Bronchus fibroblast of lung (primary cell): Measurements from ENCODE around the gene PLIN3. TPM values are rescaled to one million over a fixed set of nuclear protein-coding genes. Genes with fewer than 3 reads are reported as not detected.

Experiments
- total RNA-seq: library from RNA; depleted of rRNA; stranded (reverse); fragments of >200 nt; gene quantifications from 2 replicates; pipeline ENCODE4 v1.2.3, GENCODE V29; 2015

Gene PLIN3, protein sequence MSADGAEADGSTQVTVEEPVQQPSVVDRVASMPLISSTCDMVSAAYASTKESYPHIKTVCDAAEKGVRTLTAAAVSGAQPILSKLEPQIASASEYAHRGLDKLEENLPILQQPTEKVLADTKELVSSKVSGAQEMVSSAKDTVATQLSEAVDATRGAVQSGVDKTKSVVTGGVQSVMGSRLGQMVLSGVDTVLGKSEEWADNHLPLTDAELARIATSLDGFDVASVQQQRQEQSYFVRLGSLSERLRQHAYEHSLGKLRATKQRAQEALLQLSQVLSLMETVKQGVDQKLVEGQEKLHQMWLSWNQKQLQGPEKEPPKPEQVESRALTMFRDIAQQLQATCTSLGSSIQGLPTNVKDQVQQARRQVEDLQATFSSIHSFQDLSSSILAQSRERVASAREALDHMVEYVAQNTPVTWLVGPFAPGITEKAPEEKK
- 178 and 217 TPM in 2 replicates for total RNA-seq

DNA sequence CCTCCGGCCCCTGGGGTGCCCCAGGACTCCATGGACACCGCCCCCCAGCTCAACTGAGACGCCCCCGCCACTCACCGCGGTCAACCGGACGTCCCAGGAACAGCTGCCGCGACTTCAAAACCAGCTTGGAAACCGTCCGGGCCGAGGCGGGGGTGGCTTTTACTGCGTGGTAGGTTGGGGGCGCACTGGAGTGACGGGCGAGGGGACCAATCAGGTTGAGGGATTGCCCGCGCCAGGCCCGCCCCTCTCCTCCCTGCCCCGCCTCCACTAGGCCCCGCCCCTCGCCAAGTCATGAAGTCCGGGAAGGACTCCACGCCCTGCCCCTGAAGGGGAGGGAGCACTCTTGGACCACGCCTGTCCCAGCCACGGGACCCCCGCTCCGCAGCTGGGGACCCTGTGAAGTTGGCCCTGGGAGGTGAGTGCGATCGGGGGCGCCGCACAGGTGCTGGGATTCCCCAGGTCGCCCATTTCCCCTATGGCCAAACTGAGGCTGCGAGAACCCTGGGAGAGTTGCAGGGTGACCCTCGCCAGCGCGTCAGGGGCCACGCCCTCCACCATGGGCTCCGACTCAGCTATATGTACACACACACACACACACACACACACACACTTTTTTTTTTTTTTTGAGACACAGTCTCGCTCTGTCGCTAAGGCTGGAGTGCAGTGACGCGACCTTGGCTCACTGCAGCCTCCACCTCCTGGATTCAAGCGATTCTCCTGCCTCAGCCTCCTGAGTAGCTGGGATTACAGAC lies at the start of gene PLIN3:
Gene PLIN3, minus strand, starts transcription at position 134 of the 752 bp plus-strand sequence. CDS start 6,273 bp downstream, outside the sequence.

DNA sequence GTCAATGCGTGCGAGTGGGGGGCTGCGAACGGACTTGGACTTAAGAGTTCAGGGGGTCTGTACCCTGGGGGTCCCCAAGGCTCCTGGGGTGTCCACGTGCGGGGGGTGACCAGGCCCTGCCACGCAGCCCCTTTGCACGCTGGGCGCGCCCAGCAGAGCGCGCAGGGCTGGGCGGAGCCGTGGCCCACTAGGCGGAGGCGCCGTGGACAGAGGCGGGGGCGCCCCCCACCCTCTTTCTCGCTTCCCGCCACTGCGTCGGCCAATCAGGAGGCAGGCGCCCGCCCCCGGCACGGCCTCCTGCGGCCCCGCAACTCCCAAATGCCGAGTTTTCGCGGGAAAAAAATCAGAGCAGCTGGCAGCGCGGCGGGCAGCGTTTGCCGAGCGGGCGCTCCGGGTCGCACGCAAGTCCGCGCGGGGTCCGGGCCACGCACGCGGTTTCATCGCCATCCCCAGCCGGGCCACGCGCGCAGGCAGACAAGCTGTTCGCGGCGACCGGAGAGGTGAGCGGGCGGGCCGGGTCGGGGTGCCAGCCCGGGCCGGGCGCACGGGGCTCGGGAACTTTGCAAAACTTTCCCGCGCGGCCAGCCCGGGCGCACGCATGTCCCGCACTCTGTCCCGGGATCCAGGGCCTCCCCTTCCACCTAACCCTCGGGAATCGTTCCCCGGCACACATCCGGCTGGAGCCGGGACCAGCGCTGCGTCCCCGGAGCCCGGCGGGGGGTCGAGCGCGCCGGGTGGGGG lies 41.9 kb upstream of the PLIN3 start, which contains the start of gene UHRF1:
Gene UHRF1, plus strand, starts transcription at position 346 of the 741 bp plus-strand sequence. CDS start 1,385 bp downstream, outside the sequence.

DNA sequence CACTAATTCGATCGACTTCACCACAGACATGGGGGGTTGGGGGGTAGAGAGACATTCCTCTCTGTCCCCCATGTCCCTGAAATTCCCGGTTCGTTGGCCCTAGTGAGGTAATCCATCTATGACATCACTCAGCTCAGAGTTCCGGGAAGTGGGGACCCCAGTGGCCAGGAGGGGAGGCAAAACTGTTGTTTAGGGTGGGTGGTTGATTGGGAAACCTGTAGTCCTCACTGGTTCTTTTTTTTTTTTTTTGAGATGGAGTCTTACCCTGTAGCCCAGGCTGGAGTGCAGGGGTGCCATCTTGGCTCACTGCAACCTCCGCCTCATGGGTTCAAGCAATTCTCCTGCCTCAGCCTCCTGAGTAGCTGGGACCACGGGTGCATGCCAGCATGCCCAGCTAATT lies 35.3 kb upstream of the PLIN3 start, which contains the start of gene ARRDC5:
Gene ARRDC5, minus strand, starts transcription at position 101 of the 400 bp plus-strand sequence. Its CDS starts 71 bp downstream, at position 30.

DNA sequence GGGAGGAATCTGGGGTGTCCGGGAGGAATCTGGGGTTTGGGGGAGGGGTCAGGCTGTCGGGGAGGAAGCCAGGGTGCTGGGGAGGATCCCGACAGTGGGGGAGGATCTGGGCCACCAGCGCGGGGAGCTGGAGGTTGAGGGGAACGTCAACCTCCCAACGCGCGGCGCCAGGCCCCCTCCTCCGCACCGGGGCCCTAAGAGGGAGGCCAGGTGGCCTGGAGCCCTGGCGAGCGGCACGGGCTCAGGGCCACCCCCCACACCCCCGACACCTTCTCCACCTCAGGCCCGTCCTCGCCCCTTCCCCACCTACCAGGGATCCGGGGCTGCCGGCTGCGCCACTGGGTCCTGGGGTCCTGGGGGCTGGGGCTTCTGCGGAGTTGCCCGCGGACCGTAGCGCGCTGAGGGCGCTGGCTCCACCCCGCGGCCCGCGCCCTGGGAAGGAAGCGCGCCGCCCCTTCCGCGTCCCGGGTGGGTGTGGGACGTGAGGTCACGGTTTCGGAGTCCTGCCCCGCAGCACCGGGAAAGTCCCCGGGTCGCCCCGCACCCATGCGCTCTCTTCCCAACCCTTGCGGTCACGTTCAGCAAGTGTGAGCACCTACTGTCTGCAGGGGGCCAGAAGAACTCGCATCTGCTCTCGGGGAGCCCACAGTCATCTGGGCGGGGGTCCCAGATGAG lies 36.0 kb downstream of the PLIN3 start, which contains the start of gene TICAM1:
Gene TICAM1, minus strand, starts transcription at position 409 of the 675 bp plus-strand sequence. CDS start 13,335 bp downstream, outside the sequence.

DNA sequence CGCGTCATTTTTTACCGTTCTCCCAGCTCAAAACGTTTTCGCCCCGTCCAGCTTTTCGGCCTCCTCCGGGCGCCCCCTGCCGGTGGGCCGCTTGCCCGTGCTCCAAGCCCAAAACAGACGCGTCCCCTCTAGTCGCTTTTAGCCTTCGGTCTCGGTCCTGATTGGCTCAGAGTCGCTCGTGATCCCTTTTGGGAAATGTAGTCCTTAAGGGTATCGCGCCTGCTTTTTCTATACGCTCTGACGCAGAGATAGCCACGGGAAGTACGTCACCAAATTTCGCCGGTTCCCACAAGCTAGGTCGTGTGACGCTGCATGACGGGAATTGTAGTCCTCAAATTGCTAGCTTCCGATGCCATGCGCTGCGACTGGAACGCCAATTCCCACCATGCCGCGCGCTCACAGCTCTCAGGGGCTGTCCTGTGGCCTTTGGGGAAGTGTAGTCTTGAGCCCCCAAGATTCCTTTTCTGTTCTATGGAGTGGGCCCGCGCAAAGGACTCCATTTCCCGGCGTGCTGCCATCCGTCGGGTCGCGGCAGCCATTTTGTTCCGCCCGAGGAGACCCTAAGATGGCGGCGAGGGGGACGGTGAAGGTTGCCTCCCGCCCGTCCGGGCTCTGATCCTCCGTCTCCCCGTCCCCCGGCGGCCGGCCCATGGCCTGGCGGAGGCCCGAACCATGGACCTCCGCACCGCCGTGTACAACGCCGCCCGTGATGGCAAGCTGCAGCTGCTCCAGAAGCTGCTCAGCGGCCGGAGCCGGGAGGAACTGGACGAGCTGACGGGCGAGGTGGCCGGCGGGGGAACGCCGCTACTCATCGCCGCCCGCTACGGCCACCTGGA lies 76.1 kb downstream of the PLIN3 start, which contains the start of gene FEM1A:
Gene FEM1A, plus strand, starts transcription at position 552 of the 836 bp plus-strand sequence. Its CDS starts 121 bp downstream, at position 673.

Other genes with a start within 250 kb of the PLIN3 start
- 5.4 and 6.5 TPM in 2 replicates for gene TNFAIP8L1, start 228.2 kb downstream of the PLIN3 start, total RNA-seq
- gene MYDGF, start 197.3 kb downstream of the PLIN3 start, total RNA-seq, result 148 and 163 TPM in 2 replicates
- 70.6 and 71.8 TPM in 2 replicates for gene DPP9, start 143.8 kb downstream of the PLIN3 start, total RNA-seq
- gene FEM1A, start 75.9 kb downstream of the PLIN3 start, total RNA-seq, result 10.0 and 10.9 TPM in 2 replicates
- gene TICAM1, start 36.0 kb downstream of the PLIN3 start, total RNA-seq, result 2.7 and 3.0 TPM in 2 replicates
- not detected in 2 replicates for gene ARRDC5, start 35.2 kb upstream of the PLIN3 start, total RNA-seq
- 98.0 and 99.6 TPM in 2 replicates for gene UHRF1, start 41.8 kb upstream of the PLIN3 start, total RNA-seq
- 9.2 and 9.6 TPM in 2 replicates for gene KDM4B, start 101.4 kb upstream of the PLIN3 start, total RNA-seq